OCI-LY7 (cell line): ENCODE data around the gene PRKN. TPM values are rescaled to one million over a fixed set of nuclear protein-coding genes. Genes with fewer than 3 reads are reported as not detected.

Experiments
- BruUV-seq: library from RNA; stranded (reverse); fragments of 400-500 nt; replicated peaks from 2 replicates; lab custom pipeline; 2021; lab: Mats Ljungman, UMichigan
- CTCF ChIA-PET: fragments of 300-600 bp; sonication (Branson Sonifier 250); formaldehyde crosslinking; loops from one replicate; lab custom pipeline; 2022; ENCODE audit warnings: antibody characterized with exemption; ENCODE audit not compliant: unreplicated experiment; lab: Charles Lee
- POLR2A ChIA-PET: fragments of 300-600 bp; sonication (Branson Sonifier 250); formaldehyde crosslinking; loops from one replicate; lab custom pipeline; 2022; ENCODE audit warnings: antibody characterized with exemption; lab: Charles Lee
- DNase-seq: peaks from one replicate; pipeline ENCODE4 v3.0.0-alpha.2; 2015; ENCODE audit warnings: low spot score
- H2AFZ ChIP-seq: fragments of 200-600 bp; sonication (generic), shearing (Covaris generic); 2 replicates; pipeline ENCODE4 v1.6.1; 2014; ENCODE audit warnings: mild to moderate bottlenecking, antibody characterized with exemption, low read length, moderate library complexity
- H3K27ac ChIP-seq: fragments of 200-600 bp; sonication (generic); 2 replicates; pipeline ENCODE4 v1.5.1; 2014; ENCODE audit warnings: mixed run types, low read depth, mild to moderate bottlenecking, moderate library complexity, low read length, inconsistent platforms; ENCODE audit not compliant: poor library complexity, severe bottlenecking
- H3K36me3 ChIP-seq: fragments of 200-600 bp; sonication (generic); 2 replicates; pipeline ENCODE4 v1.6.1; 2014; ENCODE audit warnings: mild to moderate bottlenecking, antibody characterized with exemption, low read length, moderate library complexity, mixed read lengths; ENCODE audit not compliant: insufficient read depth
- H3K4me1 ChIP-seq: fragments of 200-600 bp; sonication (generic); 2 replicates; pipeline ENCODE4 v1.5.1; 2014; ENCODE audit warnings: mild to moderate bottlenecking, low read length; ENCODE audit not compliant: insufficient read depth, poor library complexity, severe bottlenecking
- H3K4me2 ChIP-seq: fragments of 200-600 bp; sonication (generic); 2 replicates; pipeline ENCODE4 v1.6.1; 2014; ENCODE audit warnings: mild to moderate bottlenecking, low read length
- H3K4me3 ChIP-seq: fragments of 200-600 bp; sonication (generic); 2 replicates; pipeline ENCODE4 v1.5.1; 2014; ENCODE audit warnings: mild to moderate bottlenecking, low read depth, low read length; ENCODE audit not compliant: poor library complexity, severe bottlenecking
- H3K79me2 ChIP-seq: fragments of 200-600 bp; sonication (generic); 2 replicates; pipeline ENCODE4 v1.6.1; 2016; ENCODE audit warnings: low read depth, mild to moderate bottlenecking, low read length, moderate library complexity, mixed read lengths; ENCODE audit not compliant: insufficient read depth
- H3K9me2 ChIP-seq: fragments of 200-600 bp; sonication (generic); 2 replicates; pipeline ENCODE4 v1.6.1; 2016; ENCODE audit warnings: mild to moderate bottlenecking, low read length, mixed read lengths; ENCODE audit not compliant: insufficient read depth
- H3K9me3 ChIP-seq: fragments of 200-600 bp; sonication (generic); 2 replicates; pipeline ENCODE4 v1.6.1; 2014; ENCODE audit warnings: mild to moderate bottlenecking, mixed run types, low read length, mixed read lengths
- H4K20me1 ChIP-seq: fragments of 200-600 bp; sonication (generic); 2 replicates; pipeline ENCODE4 v1.6.1; 2014; ENCODE audit warnings: mild to moderate bottlenecking, antibody characterized with exemption, low read length, moderate library complexity, mixed read lengths; ENCODE audit not compliant: insufficient read depth
- CTCF ChIP-seq: fragments of 200-600 bp; sonication (generic); conservative IDR thresholded peaks from 2 replicates; pipeline ENCODE4 v1.5.1; 2014; ENCODE audit warnings: mild to moderate bottlenecking, antibody characterized with exemption, low read length, moderate library complexity, mixed read lengths
- EZH2phosphoT487 ChIP-seq: fragments of 200-600 bp; sonication (generic); IDR thresholded peaks from 2 replicates; pipeline ENCODE4 v1.6.1; 2018; ENCODE audit warnings: low read depth, borderline replicate concordance, mild to moderate bottlenecking, mixed run types, antibody characterized with exemption, low read length, moderate library complexity, mixed read lengths
- intact Hi-C: fragments of 100-400 bp; cut with micrococcal nuclease; formaldehyde crosslinking; loops from one replicate; pipeline ENCODE4 v1.10.0; 2022; ENCODE audit not compliant: unreplicated experiment
- total RNA-seq, 2 experiments: library from RNA; depleted of rRNA in 1 of 2; stranded (reverse); fragments of >200 nt in 1 of 2; shearing (Covaris generic) in 1 of 2; gene quantifications; 2 replicates each; pipeline ENCODE4 v1.2.3, GENCODE V29; 2014 to 2022

PRKN gene
- total RNA-seq, 2 experiments from 2014 or later, result 1.3 to 2.0 TPM

- no peaks in the 10 kb centered on the region for H4K20me1 ChIP-seq
- BruUV-seq, result no TSS peak
- no peak overlapping the region for H3K4me3 ChIP-seq
- ChIA-PET POLR2A (no interaction called here), CTCF (no interaction called here)
- no peaks in the 10 kb centered on the region for H3K9me2 ChIP-seq
- no peaks in the 10 kb centered on the region for H3K4me1 ChIP-seq
- no peaks in the 10 kb centered on the region for H3K36me3 ChIP-seq
- intact Hi-C loops, result no loop called here
- no peak overlapping the region for H3K4me2 ChIP-seq
- no peak overlapping the region for H2AFZ ChIP-seq
- no peaks in the 10 kb centered on the region for H3K9me3 ChIP-seq
- DNase-seq, result no peak
- H3K79me2 ChIP-seq, result no peaks in the 10 kb centered on the region
- H3K27ac ChIP-seq, result no peak overlapping the region
- TF ChIP-seq EZH2phosphoT487 (no peak), CTCF (no peak)
Observed at GRCh38 chr6:162773996-162774395, 46.4 kb upstream of the PRKN start.

GRCh38 chr6:162772466-162772865, 44.9 kb upstream of the PRKN start:
- POLR2A ChIA-PET, result no interaction called here

More at GRCh38 chr6:162772466-162772865, 44.9 kb upstream of the PRKN start:
- Histone ChIP-seq H3K4me1 (no peaks in the 10 kb centered on the region), H3K4me3 (no peak overlapping the region), H3K36me3 (no peaks in the 10 kb centered on the region), H3K4me2 (no peak overlapping the region), H3K79me2 (no peaks in the 10 kb centered on the region), H3K27ac (no peak overlapping the region), H4K20me1 (no peaks in the 10 kb centered on the region), H3K9me3 (no peaks in the 10 kb centered on the region), H2AFZ (no peak overlapping the region), H3K9me2 (no peaks in the 10 kb centered on the region)
- intact Hi-C loops, result no loop called here
- BruUV-seq, result no TSS peak
- CTCF ChIA-PET, result no interaction called here
- TF ChIP-seq EZH2phosphoT487 (no peak), CTCF (no peak)
- no peak for DNase-seq
